ENCODE data around the gene KAT7.

The KAT7 gene

GRCh38 chr17:49854126-49854525, 65.6 kb downstream of the KAT7 start:
- H3K27me3 ChIP-seq (replicated peaks): peaks cover 4% of the 10 kb centered on the region
- TF ChIP-seq CTCF (IDR thresholded peaks at IDR 0.05; ENCODE audit: low read depth, low read length, missing control alignments): no peak

GRCh38 chr17:49858796-49859195, 70.3 kb downstream of the KAT7 start:
- in situ Hi-C loops (cut with HindIII; ENCODE audit: low pct_ligation_motif_present, low sequenced_read_pairs): no loop called here

More at GRCh38 chr17:49854126-49854525, 65.6 kb downstream of the KAT7 start:
- Histone ChIP-seq H3K27ac (no peak overlapping the region), H3K36me3 (replicated peaks) (no peaks in the 10 kb centered on the region), H3K4me3 (ENCODE audit: low read depth, low read length) (no peak overlapping the region)
- in situ Hi-C loops (cut with HindIII; ENCODE audit: low pct_ligation_motif_present, low sequenced_read_pairs): no loop called here
- no peak for DNase-seq

GRCh38 chr17:49859991-49860953, 71.8 kb downstream of the KAT7 start:
- TF ChIP-seq CTCF (IDR thresholded peaks at IDR 0.05; ENCODE audit: low read depth, low read length, missing control alignments): no peak
- H3K27me3 ChIP-seq (replicated peaks): peaks cover 11% of the 10 kb centered on the region
- no peak overlapping the region for H3K4me3 ChIP-seq (ENCODE audit: low read depth, low read length)
- H3K27ac ChIP-seq: no peak overlapping the region
- no peak for DNase-seq
- H3K36me3 ChIP-seq (replicated peaks): no peaks in the 10 kb centered on the region
- in situ Hi-C loops (cut with HindIII; ENCODE audit: low pct_ligation_motif_present, low sequenced_read_pairs): no loop called here

More at GRCh38 chr17:49858796-49859195, 70.3 kb downstream of the KAT7 start:
- Histone ChIP-seq H3K36me3 (replicated peaks) (no peaks in the 10 kb centered on the region), H3K27me3 (replicated peaks) (peaks cover 10% of the 10 kb centered on the region), H3K27ac (no peak overlapping the region), H3K4me3 (ENCODE audit: low read depth, low read length) (no peak overlapping the region)
- no peak for TF ChIP-seq CTCF (IDR thresholded peaks at IDR 0.05; ENCODE audit: low read depth, low read length, missing control alignments)
- DNase-seq: no peak

- H3K4me3 ChIP-seq (ENCODE audit: low read depth, low read length): no peak overlapping the region
- peaks cover 11% of the 10 kb centered on the region for H3K27me3 ChIP-seq (replicated peaks)
- peak; percentile 19 for DNase-seq
- in situ Hi-C loops (cut with HindIII; ENCODE audit: low pct_ligation_motif_present, low sequenced_read_pairs): no loop called here
- peak; percentile 87 for TF ChIP-seq CTCF (IDR thresholded peaks at IDR 0.05; ENCODE audit: low read depth, low read length, missing control alignments)
- H3K36me3 ChIP-seq (replicated peaks): no peaks in the 10 kb centered on the region
- no peak overlapping the region for H3K27ac ChIP-seq
Observed at GRCh38 chr17:49861150-49861884, 72.8 kb downstream of the KAT7 start.

GRCh38 chr17:49862781-49863331, 74.4 kb downstream of the KAT7 start:
- peaks cover 12% of the 10 kb centered on the region for H3K27me3 ChIP-seq (replicated peaks)
- no peak for TF ChIP-seq CTCF (IDR thresholded peaks at IDR 0.05; ENCODE audit: low read depth, low read length, missing control alignments)
- H3K4me3 ChIP-seq (ENCODE audit: low read depth, low read length): no peak overlapping the region
- no peaks in the 10 kb centered on the region for H3K36me3 ChIP-seq (replicated peaks)
- in situ Hi-C loops (cut with HindIII; ENCODE audit: low pct_ligation_motif_present, low sequenced_read_pairs): no loop called here
- DNase-seq: no peak
- H3K27ac ChIP-seq: no peak overlapping the region

Measured in brain microvascular endothelial cell (primary cell).